Mesendoderm (in vitro differentiated cells): ENCODE results near the gene PRKCG. TPM values are rescaled to one million over a fixed set of nuclear protein-coding genes. Genes with fewer than 3 reads are reported as not detected.
"Not testable (repeated sequence)": the region's sequence is repeated elsewhere in the genome, so short reads cannot be mapped to it uniquely, and the experiment has no call there.

Source experiments
- DNase-seq: peaks from one replicate; pipeline ENCODE4 v3.0.0; 2013
- H2AK5ac ChIP-seq: 2 replicates; pipeline ENCODE4 v1.6.1; 2013; ENCODE audit warnings: low read length, inconsistent platforms
- H2BK120ac ChIP-seq: 2 replicates; pipeline ENCODE4 v1.6.1; 2013; ENCODE audit warnings: low read depth, mild to moderate bottlenecking, low read length, moderate library complexity, mixed read lengths
- H2BK15ac ChIP-seq: replicated peaks from 2 replicates; pipeline ENCODE4 v1.6.1; 2013; ENCODE audit warnings: low read depth, mild to moderate bottlenecking, moderate library complexity
- H2BK5ac ChIP-seq: 2 replicates; pipeline ENCODE4 v1.6.1; 2013; ENCODE audit warnings: low read length, inconsistent platforms
- H3K18ac ChIP-seq: 2 replicates; pipeline ENCODE4 v1.6.1; 2013; ENCODE audit warnings: mild to moderate bottlenecking, low read length, mixed read lengths
- H3K23ac ChIP-seq: one replicate; pipeline ENCODE4 v1.6.1; 2013; ENCODE audit warnings: low read length
- H3K27ac ChIP-seq: 2 replicates; pipeline ENCODE4 v1.5.1; 2013; ENCODE audit warnings: low read depth, mild to moderate bottlenecking, inconsistent platforms, low read length, moderate library complexity
- H3K27me3 ChIP-seq: 2 replicates; pipeline ENCODE4 v1.6.1; 2013; ENCODE audit warnings: low read length, control low read depth, mild to moderate bottlenecking, inconsistent platforms; ENCODE audit not compliant: insufficient read depth, poor library complexity
- H3K36me3 ChIP-seq: 2 replicates; pipeline ENCODE4 v1.6.1; 2013; ENCODE audit warnings: low read length, inconsistent platforms; ENCODE audit not compliant: control insufficient read depth, insufficient read depth
- H3K4ac ChIP-seq: one replicate; pipeline ENCODE4 v1.6.1; 2013; ENCODE audit warnings: low read depth, mild to moderate bottlenecking, low read length, moderate library complexity
- H3K4me1 ChIP-seq: 2 replicates; pipeline ENCODE4 v1.6.1; 2013; ENCODE audit warnings: low read depth, low read length, inconsistent platforms; ENCODE audit not compliant: control insufficient read depth
- H3K4me2 ChIP-seq: 2 replicates; pipeline ENCODE4 v1.6.1; 2013; ENCODE audit warnings: low read length
- H3K4me3 ChIP-seq: 2 replicates; pipeline ENCODE4 v1.5.1; 2013; ENCODE audit warnings: mild to moderate bottlenecking, low read length
- H3K56ac ChIP-seq: one replicate; pipeline ENCODE4 v1.6.1; 2013; ENCODE audit warnings: low read length
- H3K79me1 ChIP-seq: 2 replicates; pipeline ENCODE4 v1.6.1; 2013; ENCODE audit warnings: low read length, inconsistent platforms
- H3K79me2 ChIP-seq: 2 replicates; pipeline ENCODE4 v1.6.1; 2013; ENCODE audit warnings: mild to moderate bottlenecking, low read length; ENCODE audit not compliant: control insufficient read depth, insufficient read depth
- H3K9ac ChIP-seq: 2 replicates; pipeline ENCODE4 v1.6.1; 2013; ENCODE audit warnings: low read length, inconsistent platforms
- H4K5ac ChIP-seq: one replicate; pipeline ENCODE4 v1.6.1; 2013; ENCODE audit warnings: low read length
- H4K8ac ChIP-seq: one replicate; pipeline ENCODE4 v1.6.1; 2013; ENCODE audit warnings: low read depth, mild to moderate bottlenecking, control low read depth, low read length, moderate library complexity
- WGBS: extraction: QIAGEN DNeasy Blood & Tissue Kit; methylation state at CpG from one replicate; pipeline ENCODE4 v1.1.7; 2013; ENCODE audit warnings: low lambda C conversion rate, missing lambda C conversion rate; ENCODE audit not compliant: insufficient coverage; ENCODE audit errors: extremely low coverage; 5-methylcytosine and 5-hydroxymethylcytosine counted together
- polyA plus RNA-seq, 2 experiments: library from polyadenylated mRNA; stranded (reverse); fragments of 200-250 nt; gene quantifications; one replicate each; pipeline ENCODE4 v1.2.3, GENCODE V29; 2013

Gene PRKCG
- 1.8 TPM for polyA plus RNA-seq (2013, experiment 1 of 2)
- 2.0 TPM for polyA plus RNA-seq (2013, experiment 2 of 2)

DNA sequence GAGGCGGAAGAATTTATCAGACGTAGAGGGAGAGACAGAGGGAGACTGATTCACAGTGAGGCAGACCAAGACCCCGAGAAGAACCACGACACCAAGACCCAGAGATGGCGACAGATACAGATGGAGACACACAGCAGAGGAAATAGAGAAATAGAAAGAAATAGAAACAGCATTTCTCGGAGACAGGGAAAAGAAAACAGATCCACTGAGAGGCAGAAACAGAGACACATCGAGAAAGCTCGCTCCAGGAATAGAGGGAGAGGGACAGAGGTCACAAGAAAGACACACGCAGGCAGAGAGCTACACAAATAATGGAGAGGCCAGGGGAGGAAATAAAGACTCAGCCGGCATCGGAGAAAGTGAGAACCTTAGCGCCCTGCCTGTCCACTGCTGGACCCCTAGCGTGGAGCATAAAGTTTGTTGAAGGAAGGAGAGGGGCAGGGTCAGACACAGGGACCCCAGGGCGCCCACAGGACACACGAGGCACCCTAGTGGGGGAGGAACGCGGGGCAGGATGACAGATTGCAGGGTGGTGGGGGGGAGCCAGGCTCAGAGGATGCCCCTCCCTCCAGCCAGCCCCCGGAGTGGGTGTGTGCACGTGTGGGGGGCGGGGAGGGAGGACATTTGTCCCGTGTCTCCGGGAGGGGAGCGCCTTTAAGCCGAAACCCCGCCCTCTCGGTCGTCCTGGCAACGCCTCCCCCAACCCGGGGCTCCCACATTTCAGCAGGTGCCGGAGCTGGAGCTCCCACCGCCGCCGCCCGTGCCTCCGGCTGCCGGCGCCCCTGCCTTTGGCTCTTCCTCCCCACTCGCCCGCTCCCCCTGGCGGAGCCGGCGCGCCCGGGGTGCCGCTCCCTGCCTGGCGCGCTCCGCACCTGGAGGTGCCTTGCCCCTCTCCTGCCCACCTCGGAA lies at the start of gene PRKCG:
TSS of gene PRKCG (plus strand) at position 716 of the 909 bp plus-strand sequence. CDS start 298 bp downstream, outside the sequence.
- Histone ChIP-seq H3K79me2 (no peaks in the 10 kb centered on the region), H4K8ac (no peak within 1 kb of the TSS), H3K9ac (peak within 1 kb of the TSS; percentile 59), H3K36me3 (no peaks in the 10 kb centered on the region), H3K18ac (no peak within 1 kb of the TSS), H3K4ac (no peak within 1 kb of the TSS), H3K4me1 (peaks cover 5% of the 10 kb centered on the region), H2BK15ac (no peak within 1 kb of the TSS), H2BK5ac (no peak within 1 kb of the TSS), H3K4me2 (peak within 1 kb of the TSS; percentile 89), H3K27me3 (peaks cover 3% of the 10 kb centered on the region), H3K56ac (peak within 1 kb of the TSS; percentile 80), H4K5ac (no peak within 1 kb of the TSS), H2BK120ac (no peak within 1 kb of the TSS), H2AK5ac (no peak within 1 kb of the TSS), H3K23ac (no peak within 1 kb of the TSS), H3K27ac (no peak within 1 kb of the TSS), H3K79me1 (no peaks in the 10 kb centered on the region), H3K4me3 (no peak within 1 kb of the TSS)
- WGBS = no CpG with 5 or more reads among the region's 49 CpGs
- peak; percentile 69 for DNase-seq

- peak; percentile 66 for DNase-seq
- not testable (repeated sequence) for H2BK120ac ChIP-seq, H2AK5ac ChIP-seq
Measured at GRCh38 chr19:53832861-53833260, 49.1 kb upstream of the PRKCG start.

DNA sequence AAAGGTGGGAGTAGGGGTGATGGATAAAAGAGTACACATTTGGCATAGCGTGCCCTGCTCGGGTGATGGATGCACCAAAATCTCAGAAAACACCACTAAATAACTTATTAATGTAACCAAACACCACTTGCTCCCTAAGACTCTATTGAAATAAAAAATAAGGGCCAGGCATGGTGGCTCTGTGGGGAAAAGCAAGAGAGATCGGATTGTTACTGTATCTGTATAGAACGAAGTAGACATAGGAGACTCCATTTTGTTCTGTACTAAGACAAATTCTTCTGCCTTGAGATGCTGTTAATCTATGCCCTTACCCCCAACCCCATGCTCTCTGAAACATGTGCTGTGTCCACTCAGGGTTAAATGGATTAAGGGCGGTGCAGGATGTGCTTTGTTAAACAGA lies 43.6 kb upstream of the PRKCG start:
- not testable (repeated sequence) for H3K4me3 ChIP-seq, H3K79me2 ChIP-seq, H3K27me3 ChIP-seq, H2BK15ac ChIP-seq, H3K23ac ChIP-seq, H3K4me1 ChIP-seq, H3K79me1 ChIP-seq, H3K36me3 ChIP-seq, H3K4me2 ChIP-seq, H4K8ac ChIP-seq, H4K5ac ChIP-seq, DNase-seq
- Histone ChIP-seq H2BK5ac (peak overlapping the region; percentile 16), H2AK5ac (peak overlapping the region; percentile 81), H3K56ac (peak overlapping the region; percentile 73), H2BK120ac (peak overlapping the region; percentile 76), H3K27ac (peak overlapping the region; percentile 82), H3K9ac (peak overlapping the region; percentile 1), H3K18ac (peak overlapping the region; percentile 47), H3K4ac (peak overlapping the region; percentile 84)
- WGBS = no CpG with 5 or more reads among the region's 5 CpGs

More at GRCh38 chr19:53832861-53833260, 49.1 kb upstream of the PRKCG start:
- H3K23ac ChIP-seq, H3K4me3 ChIP-seq, H3K27me3 ChIP-seq, H2BK15ac ChIP-seq, H3K4ac ChIP-seq, H3K79me1 ChIP-seq, H4K8ac ChIP-seq, H3K4me2 ChIP-seq, H3K36me3 ChIP-seq, H3K79me2 ChIP-seq, H4K5ac ChIP-seq, H3K4me1 ChIP-seq: not testable (repeated sequence)
- Histone ChIP-seq H3K9ac (peak overlapping the region; percentile 67), H2BK5ac (peak overlapping the region; percentile 55), H3K18ac (peak overlapping the region; percentile 83), H3K56ac (peak overlapping the region; percentile 83), H3K27ac (peak overlapping the region; percentile 73)
- WGBS = no CpG with 5 or more reads among the region's 13 CpGs

DNA sequence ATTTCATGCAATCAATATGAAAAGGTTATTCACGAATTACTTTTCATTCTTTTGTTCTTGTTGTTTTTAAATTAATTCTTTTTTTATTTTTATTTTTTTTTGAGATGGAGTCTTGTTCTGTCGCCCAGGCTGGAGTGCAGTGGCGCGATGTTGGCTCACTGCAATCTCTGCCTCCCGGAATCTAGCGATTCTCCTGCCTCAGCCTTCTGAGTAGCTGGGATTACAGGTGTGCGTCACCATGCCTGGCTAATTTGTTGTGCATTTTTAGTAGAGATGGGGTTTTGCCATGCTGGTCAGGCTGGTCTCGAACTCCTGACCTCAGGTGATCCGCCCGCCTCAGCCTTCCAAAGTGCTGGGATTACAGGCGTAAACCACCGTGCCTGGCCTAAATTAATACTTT lies 41.8 kb upstream of the PRKCG start:
- H3K27ac ChIP-seq, H3K23ac ChIP-seq: not testable (repeated sequence)

GRCh38 chr19:53840914-53841313 lies 41.1 kb upstream of the PRKCG start:
- Histone ChIP-seq H3K18ac (peak overlapping the region; percentile 60), H3K4ac (peak overlapping the region; percentile 55), H2BK15ac (peak overlapping the region; percentile 78), H4K8ac (peak overlapping the region; percentile 56)
- not testable (repeated sequence) for H3K79me1 ChIP-seq, H3K4me3 ChIP-seq, H3K36me3 ChIP-seq, H4K5ac ChIP-seq, H3K9ac ChIP-seq, H2BK5ac ChIP-seq, DNase-seq, H3K23ac ChIP-seq, H3K56ac ChIP-seq, H3K4me1 ChIP-seq, H3K27me3 ChIP-seq, H2BK120ac ChIP-seq, H2AK5ac ChIP-seq, H3K27ac ChIP-seq, H3K4me2 ChIP-seq, H3K79me2 ChIP-seq
- WGBS = no CpG with 5 or more reads among the region's 4 CpGs

More for the DNA sequence above, 41.8 kb upstream of the PRKCG start:
- no CpG with 5 or more reads among the region's 12 CpGs for WGBS
- DNase-seq, H4K8ac ChIP-seq, H2BK5ac ChIP-seq, H3K4ac ChIP-seq, H2BK15ac ChIP-seq, H3K36me3 ChIP-seq, H3K79me1 ChIP-seq, H3K18ac ChIP-seq, H3K27me3 ChIP-seq, H3K9ac ChIP-seq, H3K4me2 ChIP-seq, H2AK5ac ChIP-seq, H2BK120ac ChIP-seq, H3K4me1 ChIP-seq, H4K5ac ChIP-seq, H3K79me2 ChIP-seq, H3K4me3 ChIP-seq: not testable (repeated sequence)
- peak overlapping the region; percentile 25 for H3K56ac ChIP-seq
